NCI-H2171 (cell line): ENCODE data around the gene PARL.

ENCODE experiments used
- DNase-seq: peaks from one replicate; lab custom pipeline; 2025; lab: John Stamatoyannopoulos, UW

The PARL gene

GRCh38 chr3:183854318-183855035 lies 30.2 kb downstream of the PARL start:
- DNase-seq, result no peak

DNA sequence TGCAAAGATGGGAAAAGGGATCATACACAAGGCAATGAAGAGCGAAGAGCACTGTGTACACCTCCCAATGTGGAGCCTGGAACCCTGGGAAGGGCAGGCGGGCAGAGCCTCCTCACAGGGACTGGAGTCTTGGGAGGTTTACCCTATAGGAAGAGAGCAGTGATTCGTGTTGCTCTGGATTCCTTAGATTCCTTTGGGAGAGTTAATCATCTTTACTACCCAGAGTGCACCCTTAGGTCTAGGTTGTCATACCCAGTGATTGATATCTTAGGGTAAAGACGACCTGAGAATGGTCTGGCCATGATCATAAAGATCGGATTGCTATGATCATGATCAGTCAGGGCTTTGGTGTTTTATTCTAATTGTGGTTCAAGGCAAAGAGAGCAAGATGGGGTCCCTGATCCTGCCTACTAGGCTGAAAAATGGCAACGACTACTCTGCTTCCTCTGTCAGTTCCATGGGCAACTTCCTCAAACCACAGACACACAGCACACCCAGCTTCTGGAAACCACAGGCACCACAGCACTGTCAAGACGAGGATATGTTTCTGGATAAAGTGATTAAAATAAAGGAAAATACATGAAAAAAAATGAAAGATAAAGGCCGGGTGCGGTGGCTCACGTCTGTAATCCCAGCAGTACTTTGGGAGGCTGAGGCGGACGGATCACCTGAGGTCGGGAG lies 38.9 kb downstream of the PARL start:
- no peak for DNase-seq

DNA sequence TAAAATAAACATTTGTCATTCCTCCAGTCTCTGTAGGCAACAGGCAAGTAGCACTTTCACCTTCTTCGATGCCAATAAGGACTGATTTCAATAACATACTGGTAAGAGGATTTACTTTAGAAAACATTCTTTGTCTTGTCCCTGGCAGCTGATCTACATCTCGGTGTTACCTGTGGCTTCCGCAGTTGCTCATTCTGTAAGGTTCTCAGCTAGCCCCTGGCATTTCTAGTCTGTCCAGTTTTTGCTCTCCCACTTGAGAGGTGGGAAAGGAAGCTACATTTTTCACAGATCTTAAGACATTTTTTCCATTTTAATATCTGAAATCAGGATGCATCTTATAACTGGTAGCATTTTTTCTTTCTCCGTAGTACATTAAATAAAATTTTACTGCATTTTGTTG lies 39.6 kb downstream of the PARL start:
- no peak for DNase-seq

- no peak for DNase-seq
These were observed 40.1 kb downstream of the PARL start for GRCh38 chr3:183844606-183845005.

GRCh38 chr3:183839751-183840150 lies 44.9 kb downstream of the PARL start:
- DNase-seq, result no peak

DNA sequence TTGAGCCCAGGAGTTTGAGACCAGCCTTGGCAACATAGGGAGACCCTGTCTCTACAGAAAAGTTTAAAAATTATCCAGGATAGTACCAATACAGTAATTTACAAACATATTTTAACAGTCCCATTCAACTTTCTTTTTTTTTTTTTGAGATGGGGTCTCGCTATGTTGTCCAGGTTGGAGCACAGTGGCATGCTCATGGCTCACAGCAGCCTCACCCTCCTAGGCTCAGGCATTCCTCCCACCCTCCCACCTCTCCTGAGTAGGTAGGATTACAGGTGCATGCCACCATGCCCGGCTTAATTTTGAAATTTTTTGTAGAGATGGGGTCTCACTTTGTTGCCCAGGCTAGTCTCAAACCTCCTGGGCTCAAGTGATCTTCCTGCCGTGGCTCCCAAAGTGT lies 46.8 kb downstream of the PARL start:
- DNase-seq, result no peak

DNA sequence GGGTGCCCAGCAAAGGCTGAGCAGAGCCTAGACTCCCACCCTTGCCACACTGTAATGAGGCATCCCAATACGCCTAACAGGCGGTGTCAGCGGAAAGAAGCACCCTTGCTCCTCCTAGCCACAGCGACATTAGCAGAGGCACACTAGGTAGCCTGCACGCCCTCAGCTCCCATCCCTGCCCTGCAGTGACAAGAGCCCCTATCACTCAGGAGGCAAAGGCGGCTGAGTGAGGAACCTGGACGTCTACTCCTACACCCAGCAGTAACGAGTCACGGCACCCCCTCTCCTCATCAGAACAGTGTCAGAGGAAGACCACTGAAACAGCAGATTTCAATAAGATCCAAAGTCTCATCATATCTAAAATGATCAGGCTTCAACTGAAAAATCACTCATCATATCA lies 47.3 kb downstream of the PARL start:
- no peak for DNase-seq

DNA sequence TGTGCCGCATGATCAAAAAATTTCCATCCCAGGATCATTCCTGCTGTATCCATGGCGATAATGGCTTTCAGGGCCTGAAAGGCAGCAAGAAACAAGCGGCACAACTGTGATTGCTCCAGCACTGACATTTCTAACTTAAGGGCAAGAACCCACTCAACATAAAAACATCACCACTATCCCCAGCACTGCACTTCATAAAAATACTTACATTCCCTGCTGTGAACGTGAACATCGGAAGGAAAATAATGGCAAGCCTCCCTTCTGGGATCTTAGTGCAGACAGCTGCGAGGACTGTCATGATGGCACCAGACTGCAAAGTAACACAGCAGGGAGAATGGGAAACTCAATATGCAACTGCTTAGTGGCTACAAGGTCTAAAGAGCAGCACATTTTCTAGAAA lies 51.2 kb downstream of the PARL start:
- no peak for DNase-seq

DNA sequence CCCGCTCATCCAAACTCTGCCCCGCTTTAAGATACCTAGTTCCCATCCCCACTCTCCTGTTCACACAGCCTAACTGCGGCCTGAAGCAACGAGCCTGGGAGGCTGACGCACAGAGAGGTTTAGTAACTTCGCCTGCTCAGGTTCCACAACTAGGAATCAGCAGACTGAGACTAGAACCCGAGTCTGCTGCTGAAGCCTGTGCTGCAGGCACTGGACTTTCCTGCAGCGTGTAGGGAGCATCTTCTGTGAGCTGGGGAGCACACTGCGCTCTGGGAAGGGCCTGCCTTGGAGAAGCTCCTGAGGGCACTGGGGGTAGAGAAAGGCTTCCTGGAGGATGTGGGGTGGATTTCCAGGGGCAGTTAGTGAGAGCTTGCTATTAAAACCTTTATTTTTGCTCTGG lies 54.5 kb downstream of the PARL start:
- no peak for DNase-seq

DNA sequence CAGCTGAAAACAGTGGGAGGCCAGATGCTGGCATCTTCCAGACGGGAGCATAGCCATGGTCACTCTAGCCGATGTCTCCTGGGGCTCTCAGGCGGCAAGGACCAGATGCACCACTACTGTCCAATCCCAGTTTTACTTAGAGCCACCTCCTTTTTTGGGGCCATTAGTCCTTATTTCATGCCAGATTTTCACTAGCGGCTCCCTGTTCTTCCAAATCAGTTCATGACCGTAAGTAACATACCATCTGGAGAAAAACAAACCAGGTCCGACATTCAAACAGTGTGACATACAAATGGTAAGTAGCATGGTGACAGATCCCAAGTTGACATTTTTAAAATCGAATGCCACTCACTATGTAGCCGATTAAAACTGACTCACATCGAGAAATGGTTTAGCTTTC lies 55.2 kb downstream of the PARL start:
- no peak for DNase-seq

DNA sequence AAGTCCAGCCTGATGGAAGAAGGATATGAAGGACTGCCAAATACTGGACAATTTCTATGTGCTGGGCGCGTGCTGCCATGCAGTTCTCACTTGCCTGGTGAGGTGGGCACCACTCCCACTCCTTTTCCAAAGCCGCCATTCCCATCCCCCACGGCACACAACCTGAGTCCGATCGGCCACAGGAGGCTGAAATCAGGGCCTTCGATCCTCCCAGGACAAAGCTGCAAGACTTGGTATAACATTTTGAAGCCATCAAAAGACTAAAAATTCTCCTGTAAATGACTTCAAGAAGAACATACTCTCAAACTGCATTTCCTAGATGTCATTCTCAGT lies 56.2 kb downstream of the PARL start:
- no peak for DNase-seq

GRCh38 chr3:183827809-183828537 lies 56.7 kb downstream of the PARL start:
- no peak for DNase-seq

GRCh38 chr3:183826448-183827250 lies 58.0 kb downstream of the PARL start:
- no peak for DNase-seq

GRCh38 chr3:183825456-183826161 lies 59.1 kb downstream of the PARL start, which contains the start of gene MAP6D1:
MAP6D1 (minus strand) TSS chr3:183825577; CDS start chr3:183825547, 30 bp downstream.
- peak; percentile 77 for DNase-seq

- no peak for DNase-seq
These were observed 59.8 kb downstream of the PARL start for GRCh38 chr3:183824761-183825455.

GRCh38 chr3:183823963-183824362 lies 60.7 kb downstream of the PARL start:
- peak; percentile 47 for DNase-seq

GRCh38 chr3:183822631-183823030 lies 62.0 kb downstream of the PARL start:
- DNase-seq, result no peak

- no peak for DNase-seq
These were observed 64.8 kb downstream of the PARL start for GRCh38 chr3:183819831-183820230.

- no peak for DNase-seq
These were observed 65.7 kb downstream of the PARL start for GRCh38 chr3:183818706-183819624.

- no peak for DNase-seq
These were observed 66.5 kb downstream of the PARL start for GRCh38 chr3:183818041-183818620.
